Type B pancreatic cell (in vitro differentiated cells): ENCODE data around the gene SLMAP. TPM values are rescaled to one million over a fixed set of nuclear protein-coding genes. Genes with fewer than 3 reads are reported as not detected.

ENCODE experiments used
- DNase-seq: peaks from one replicate; pipeline ENCODE4 v3.0.0; 2021; ENCODE audit warnings: mixed read lengths; ENCODE audit not compliant: unreplicated experiment; ENCODE audit errors: extremely low spot score
- H3K27ac Mint-ChIP-seq: 2 replicates; pipeline ENCODE4 v1.8.0; 2021; ENCODE audit warnings: mild to moderate bottlenecking, mixed read lengths
- H3K27me3 Mint-ChIP-seq: 2 replicates; pipeline ENCODE4 v1.8.0; 2021; ENCODE audit warnings: mixed read lengths
- H3K36me3 Mint-ChIP-seq: 2 replicates; pipeline ENCODE4 v1.8.0; 2021; ENCODE audit warnings: mixed read lengths
- H3K4me1 Mint-ChIP-seq: one replicate; pipeline ENCODE4 v1.8.0; 2021; ENCODE audit warnings: mixed read lengths; ENCODE audit not compliant: unreplicated experiment
- H3K4me3 Mint-ChIP-seq: 2 replicates; pipeline ENCODE4 v1.8.0; 2021; ENCODE audit warnings: mild to moderate bottlenecking, mixed read lengths
- H3K9me3 Mint-ChIP-seq: 2 replicates; pipeline ENCODE4 v1.8.0; 2021; ENCODE audit warnings: mixed read lengths
- total RNA-seq: library from RNA; stranded (reverse); gene quantifications from 2 replicates; pipeline ENCODE4 v1.2.1, GENCODE V29; 2021; ENCODE audit warnings: low replicate concordance
- TF ChIP-seq, protein P1 (sequence below): fragments of 200-600 bp; sonication (generic); conservative IDR thresholded peaks from 2 replicates; pipeline ENCODE4 v1.5.0; 2021; ENCODE audit warnings: antibody characterized with exemption, mild to moderate bottlenecking

SLMAP gene
- total RNA-seq, 1 donor from 2014 or later = 55.1 TPM

DNA sequence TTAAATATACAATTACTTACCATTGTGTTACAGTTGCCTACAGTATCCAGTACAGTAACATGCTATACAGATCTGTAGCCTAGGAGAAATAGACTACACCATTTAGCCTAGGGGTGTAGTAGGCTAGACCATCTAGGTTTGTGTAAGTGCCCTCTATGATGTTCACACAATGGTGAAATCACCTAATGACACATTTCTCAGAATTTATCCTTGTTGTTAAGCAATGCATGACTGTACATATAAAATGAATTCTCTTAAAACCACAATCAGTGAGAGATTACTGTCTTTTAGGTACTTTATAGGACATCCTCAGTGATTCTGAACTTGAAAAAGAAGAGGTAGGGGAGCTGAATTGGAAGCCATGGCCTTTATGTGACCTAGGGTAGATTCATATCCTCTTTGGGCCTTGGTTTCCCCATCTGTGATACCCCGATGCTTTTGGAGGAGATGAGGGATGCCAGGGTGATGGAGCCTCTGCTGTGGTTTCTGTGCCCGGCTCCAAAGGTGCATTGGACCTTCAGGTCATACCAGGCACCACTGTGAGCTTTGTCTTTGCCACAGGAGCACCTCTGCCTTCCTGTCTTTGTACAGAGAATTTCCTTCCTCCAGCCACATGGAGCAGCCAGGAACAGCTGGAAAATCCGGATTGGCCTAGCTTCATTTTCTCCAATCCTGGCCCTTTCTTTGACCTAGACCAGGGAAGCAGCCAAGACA, 200.2 kb downstream of the SLMAP start:
- TF ChIP-seq, protein P1, sequence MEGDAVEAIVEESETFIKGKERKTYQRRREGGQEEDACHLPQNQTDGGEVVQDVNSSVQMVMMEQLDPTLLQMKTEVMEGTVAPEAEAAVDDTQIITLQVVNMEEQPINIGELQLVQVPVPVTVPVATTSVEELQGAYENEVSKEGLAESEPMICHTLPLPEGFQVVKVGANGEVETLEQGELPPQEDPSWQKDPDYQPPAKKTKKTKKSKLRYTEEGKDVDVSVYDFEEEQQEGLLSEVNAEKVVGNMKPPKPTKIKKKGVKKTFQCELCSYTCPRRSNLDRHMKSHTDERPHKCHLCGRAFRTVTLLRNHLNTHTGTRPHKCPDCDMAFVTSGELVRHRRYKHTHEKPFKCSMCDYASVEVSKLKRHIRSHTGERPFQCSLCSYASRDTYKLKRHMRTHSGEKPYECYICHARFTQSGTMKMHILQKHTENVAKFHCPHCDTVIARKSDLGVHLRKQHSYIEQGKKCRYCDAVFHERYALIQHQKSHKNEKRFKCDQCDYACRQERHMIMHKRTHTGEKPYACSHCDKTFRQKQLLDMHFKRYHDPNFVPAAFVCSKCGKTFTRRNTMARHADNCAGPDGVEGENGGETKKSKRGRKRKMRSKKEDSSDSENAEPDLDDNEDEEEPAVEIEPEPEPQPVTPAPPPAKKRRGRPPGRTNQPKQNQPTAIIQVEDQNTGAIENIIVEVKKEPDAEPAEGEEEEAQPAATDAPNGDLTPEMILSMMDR = no peak
- H3K36me3 Mint-ChIP-seq = no peaks in the 10 kb centered on the region
- H3K4me1 Mint-ChIP-seq = peaks cover 21% of the 10 kb centered on the region
- no peaks in the 10 kb centered on the region for H3K27me3 Mint-ChIP-seq
- no peaks in the 10 kb centered on the region for H3K9me3 Mint-ChIP-seq
- H3K27ac Mint-ChIP-seq = no peak overlapping the region
- H3K4me3 Mint-ChIP-seq = no peak overlapping the region
- DNase-seq = no peak

DNA sequence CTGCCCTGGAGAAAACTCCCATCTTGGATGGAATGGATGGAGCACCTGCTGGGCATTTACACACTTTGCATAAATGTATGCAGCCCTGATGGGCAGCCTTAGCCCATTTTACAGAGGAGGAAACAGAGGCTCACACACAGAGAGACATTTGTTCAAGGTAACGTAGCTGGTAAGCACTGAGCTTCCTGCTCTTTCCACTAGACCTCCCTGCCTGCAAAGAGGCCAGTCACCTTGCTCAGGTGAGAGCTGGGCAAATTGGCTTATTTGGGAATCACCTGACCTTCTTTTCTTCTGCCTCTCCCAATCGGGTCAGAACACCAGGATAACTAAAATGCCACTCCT, 200.7 kb downstream of the SLMAP start:
- H3K4me1 Mint-ChIP-seq = peaks cover 18% of the 10 kb centered on the region
- H3K27me3 Mint-ChIP-seq = no peaks in the 10 kb centered on the region
- H3K27ac Mint-ChIP-seq = no peak overlapping the region
- TF ChIP-seq, protein P1 = no peak
- no peaks in the 10 kb centered on the region for H3K9me3 Mint-ChIP-seq
- no peak for DNase-seq
- no peak overlapping the region for H3K4me3 Mint-ChIP-seq
- H3K36me3 Mint-ChIP-seq = no peaks in the 10 kb centered on the region

DNA sequence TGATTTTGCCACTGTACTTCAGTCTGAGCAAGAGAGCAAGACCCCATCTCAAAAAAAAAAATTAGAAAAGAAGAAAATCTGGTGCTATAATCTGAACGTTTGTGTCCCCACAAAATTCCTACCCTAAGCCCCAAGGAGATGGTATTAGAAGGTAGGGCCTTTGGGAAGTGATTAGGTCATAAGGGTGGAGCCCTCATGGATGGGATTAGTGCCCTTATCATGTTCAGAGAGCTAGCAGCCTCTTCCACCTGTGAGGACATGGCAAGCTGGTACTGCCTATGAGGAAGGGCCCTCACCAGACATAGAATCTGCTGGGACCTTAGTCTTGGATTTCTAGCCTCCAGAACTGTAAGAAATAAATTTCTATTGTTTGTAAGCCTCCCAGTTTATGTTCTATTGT, 201.7 kb downstream of the SLMAP start:
- TF ChIP-seq, protein P1 = no peak
- no peaks in the 10 kb centered on the region for H3K36me3 Mint-ChIP-seq
- DNase-seq = no peak
- H3K4me1 Mint-ChIP-seq = peaks cover 14% of the 10 kb centered on the region
- H3K4me3 Mint-ChIP-seq = no peak overlapping the region
- H3K27ac Mint-ChIP-seq = no peak overlapping the region
- no peaks in the 10 kb centered on the region for H3K9me3 Mint-ChIP-seq
- no peaks in the 10 kb centered on the region for H3K27me3 Mint-ChIP-seq

DNA sequence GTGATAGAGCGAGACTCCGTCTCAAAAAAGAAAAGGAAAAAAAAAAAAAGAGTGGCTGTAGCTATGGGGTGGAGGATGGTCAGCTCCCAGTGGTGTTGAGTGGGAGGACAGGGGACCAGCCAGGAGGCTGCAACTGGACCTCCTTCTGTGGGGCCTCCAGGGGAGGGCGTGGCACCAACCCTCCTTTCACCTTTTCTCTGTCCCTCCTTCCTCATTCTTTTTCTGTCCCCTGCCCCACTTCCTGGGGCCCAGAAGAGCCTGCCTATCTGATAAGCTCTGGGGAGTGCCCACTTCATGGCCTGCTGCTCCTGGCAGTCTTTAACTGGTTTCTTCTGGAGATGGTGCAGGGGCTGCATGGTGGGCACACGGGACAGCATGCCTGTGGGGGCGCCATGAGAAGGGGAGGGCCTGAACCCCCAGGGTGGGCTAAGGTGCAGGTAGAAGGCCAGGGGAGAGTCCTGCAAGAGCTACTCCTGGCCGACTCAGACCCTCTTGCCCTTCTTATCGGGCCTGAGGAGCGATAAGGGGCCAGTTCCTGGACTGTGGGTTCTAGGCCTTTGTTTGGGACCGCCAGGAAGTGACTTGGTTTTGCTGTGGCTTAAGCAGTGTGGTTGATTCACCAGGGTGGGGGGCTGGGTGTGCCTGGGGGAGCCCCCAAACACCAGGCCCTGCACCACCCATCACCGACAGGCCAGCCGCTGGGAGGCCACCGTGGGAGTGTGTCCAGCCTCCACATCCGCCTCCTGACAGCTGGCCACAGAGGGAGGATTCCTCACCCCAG, 202.7 kb downstream of the SLMAP start:
- no peaks in the 10 kb centered on the region for H3K36me3 Mint-ChIP-seq
- H3K27me3 Mint-ChIP-seq = no peaks in the 10 kb centered on the region
- DNase-seq = no peak
- TF ChIP-seq, protein P1 = no peak
- H3K4me3 Mint-ChIP-seq = no peak overlapping the region
- no peaks in the 10 kb centered on the region for H3K9me3 Mint-ChIP-seq
- H3K4me1 Mint-ChIP-seq = peaks cover 14% of the 10 kb centered on the region
- H3K27ac Mint-ChIP-seq = peak overlapping the region; percentile 75

DNA sequence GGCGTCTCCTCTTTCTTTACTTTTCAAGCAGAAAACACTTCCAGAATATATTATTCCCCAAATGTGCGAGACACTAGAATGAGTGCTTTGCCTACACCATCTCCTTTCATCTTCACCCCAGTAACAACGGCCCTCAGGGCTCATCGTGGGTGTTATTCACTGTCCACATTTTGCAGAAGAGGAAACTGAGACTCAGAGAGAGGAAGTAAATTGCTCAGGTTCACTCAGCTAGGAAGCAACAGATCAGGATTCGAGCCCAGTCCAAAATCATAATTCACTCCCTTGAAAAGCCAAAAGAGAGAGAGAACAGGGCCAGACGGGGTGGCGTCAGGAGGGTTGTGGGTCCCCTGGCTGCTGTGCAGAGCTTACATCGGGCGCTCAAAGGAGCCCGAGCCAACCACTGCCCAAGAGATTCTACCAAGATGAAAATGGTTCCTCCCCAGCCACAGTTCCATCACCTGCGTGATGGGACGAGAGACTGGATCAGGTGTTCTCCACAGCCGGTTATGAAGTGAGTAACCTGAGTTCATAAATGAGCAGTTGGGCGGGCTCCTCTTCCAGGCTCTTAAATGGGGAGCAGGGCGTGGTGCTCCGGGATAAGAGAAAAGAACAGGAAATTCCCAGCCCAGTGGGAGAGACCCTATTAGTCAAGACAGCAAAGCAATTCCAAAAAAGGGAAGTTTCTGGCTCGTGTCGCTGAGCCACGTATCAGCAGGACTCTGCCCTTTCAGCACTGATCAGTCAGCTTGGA, 203.5 kb downstream of the SLMAP start:
- Mint-ChIP-seq H3K27me3 (no peaks in the 10 kb centered on the region), H3K36me3 (no peaks in the 10 kb centered on the region), H3K27ac (peak overlapping the region; percentile 1), H3K9me3 (no peaks in the 10 kb centered on the region), H3K4me3 (no peak overlapping the region), H3K4me1 (peaks cover 14% of the 10 kb centered on the region)
- TF ChIP-seq, protein P1 = no peak
- DNase-seq = no peak
